Gastrocnemius medialis (tissue), 4 donors: ENCODE results near the gene TMIGD1. TPM values are rescaled to one million over a fixed set of nuclear protein-coding genes. Genes with fewer than 3 reads are reported as not detected.

Experiments used
- ATAC-seq, 2 donors: fragments of 150-250 bp; one replicate each; pipeline ENCODE4 v1.9.1; 2016
- DNase-seq, 2 donors: peaks; one replicate each; pipeline ENCODE4 v3.0.0-alpha.2; 2019
- H3K27ac ChIP-seq, 4 donors: fragments of 200-600 bp; sonication (generic); 1 replicate in 1 of 4; 2 replicates in 3 of 4; pipeline ENCODE4 v1.5.1; 2016 to 2018; ENCODE audit warnings: mild to moderate bottlenecking in 2 of 4, moderate library complexity in 1 of 4
- H3K27me3 ChIP-seq, 3 donors: fragments of 200-600 bp; sonication (generic) in 2 of 3; 1 replicate in 1 of 3; 2 replicates in 2 of 3; pipeline versions ENCODE4 v1.5.1 to v1.6.0; 2016 to 2019; ENCODE audit warnings: mild to moderate bottlenecking in 1 of 3, moderate library complexity in 1 of 3
- H3K36me3 ChIP-seq, 2 donors: fragments of 200-600 bp; sonication (generic) in 1 of 2; one replicate each; pipeline ENCODE4 v1.5.1; 2017 to 2018
- H3K4me1 ChIP-seq, 2 donors: fragments of 200-600 bp; sonication (generic) in 1 of 2; one replicate each; pipeline ENCODE4 v1.5.1; 2016 to 2017; ENCODE audit warnings: mild to moderate bottlenecking in 2 of 2
- H3K4me3 ChIP-seq, 4 donors: fragments of 200-600 bp; sonication (generic) in 3 of 4; 1 replicate in 1 of 4; 2 replicates in 3 of 4; pipeline ENCODE4 v1.5.1; 2016 to 2019; ENCODE audit warnings: mild to moderate bottlenecking in 2 of 4
- H3K9me3 ChIP-seq, 3 donors: fragments of 200-600 bp; sonication (generic) in 2 of 3; 1 replicate in 1 of 3; 2 replicates in 2 of 3; pipeline ENCODE4 v1.5.1; 2016 to 2019
- POLR2A ChIP-seq, 2 donors: fragments of 450-650 bp; IDR thresholded peaks; one replicate each; pipeline ENCODE4 v1.6.1; 2017; ENCODE audit warnings: antibody characterized with exemption in 2 of 2, mild to moderate bottlenecking in 2 of 2, moderate library complexity in 2 of 2
- in situ Hi-C, 4 donors: fragments of 200-750 bp; cut with MboI; loops; one replicate each; pipeline versions ENCODE4 v1.15.0 to v1.8.0; 2017; ENCODE audit warnings: low sequenced_read_pairs in 4 of 4
- intact Hi-C: fragments of 100-400 bp; cut with DNase I; formaldehyde crosslinking; loops from one replicate; pipeline ENCODE4 v1.15.1; 2023; ENCODE audit warnings: low total_unique reads
- total RNA-seq, 4 donors: library from RNA; depleted of rRNA; stranded (reverse); fragments of >200 nt; gene quantifications; one replicate each; pipeline versions ENCODE4 v1.1.0 to v1.2.3, GENCODE V29; 2016
- TF ChIP-seq, protein P1 (sequence below), 5 experiments: fragments of 450-650 bp in 3 of 5; fragments of 200-600 bp in 2 of 5; sonication (generic) in 2 of 5; IDR thresholded peaks in 4 of 5; conservative IDR thresholded peaks in 1 of 5; 1 replicate in 4 of 5; 2 replicates in 1 of 5; pipeline ENCODE4 v1.5.1; 2016 to 2019; ENCODE audit warnings: antibody characterized with exemption in 5 of 5, mild to moderate bottlenecking in 3 of 5, moderate library complexity in 3 of 5

Gene TMIGD1
- total RNA-seq, 4 donors from 2014 or later: 0.68 TPM; not detected in 3

DNA sequence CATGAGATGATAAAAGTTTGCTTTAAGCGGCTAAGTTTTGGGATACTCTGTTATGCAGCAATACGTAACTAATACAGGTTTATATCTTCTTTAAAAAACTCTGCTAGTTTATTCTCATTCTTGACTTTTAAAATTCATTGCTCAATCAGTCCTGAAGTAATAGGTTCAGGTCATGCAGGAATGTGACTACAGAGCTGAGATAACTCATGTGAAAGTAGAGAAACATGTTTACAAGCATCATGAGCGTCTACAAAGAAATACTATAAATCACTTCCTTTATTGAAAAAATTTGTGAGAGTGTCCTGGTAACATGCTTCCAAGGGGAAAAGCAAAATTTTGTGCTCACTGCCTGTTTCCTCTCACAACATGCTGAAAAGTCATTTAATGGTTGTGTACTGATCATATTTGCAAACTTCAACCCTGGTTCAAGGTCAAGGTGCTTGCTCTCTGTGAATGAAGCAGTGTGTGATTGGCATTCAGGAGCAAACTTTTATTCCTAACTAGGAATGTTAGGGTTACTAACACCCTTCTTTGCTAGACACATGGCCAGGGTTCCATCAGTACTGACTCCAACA, 12.5 kb upstream of the TMIGD1 start:
- no peak for DNase-seq
- Histone ChIP-seq H3K4me1 (peaks cover 0 to 14% of the 10 kb centered on the region in 2 donors), H3K36me3 (no peaks in the 10 kb centered on the region), H3K27me3 (no peaks in the 10 kb centered on the region), H3K4me3 (no peak overlapping the region), H3K27ac (peak overlapping the region in 3 of 4 donors; percentile 61 to 75 (median 67)), H3K9me3 (no peaks in the 10 kb centered on the region)
- no peak for ATAC-seq
- TF ChIP-seq POLR2A (IDR thresholded peaks at IDR 0.05): no peak
- TF ChIP-seq, protein P1, sequence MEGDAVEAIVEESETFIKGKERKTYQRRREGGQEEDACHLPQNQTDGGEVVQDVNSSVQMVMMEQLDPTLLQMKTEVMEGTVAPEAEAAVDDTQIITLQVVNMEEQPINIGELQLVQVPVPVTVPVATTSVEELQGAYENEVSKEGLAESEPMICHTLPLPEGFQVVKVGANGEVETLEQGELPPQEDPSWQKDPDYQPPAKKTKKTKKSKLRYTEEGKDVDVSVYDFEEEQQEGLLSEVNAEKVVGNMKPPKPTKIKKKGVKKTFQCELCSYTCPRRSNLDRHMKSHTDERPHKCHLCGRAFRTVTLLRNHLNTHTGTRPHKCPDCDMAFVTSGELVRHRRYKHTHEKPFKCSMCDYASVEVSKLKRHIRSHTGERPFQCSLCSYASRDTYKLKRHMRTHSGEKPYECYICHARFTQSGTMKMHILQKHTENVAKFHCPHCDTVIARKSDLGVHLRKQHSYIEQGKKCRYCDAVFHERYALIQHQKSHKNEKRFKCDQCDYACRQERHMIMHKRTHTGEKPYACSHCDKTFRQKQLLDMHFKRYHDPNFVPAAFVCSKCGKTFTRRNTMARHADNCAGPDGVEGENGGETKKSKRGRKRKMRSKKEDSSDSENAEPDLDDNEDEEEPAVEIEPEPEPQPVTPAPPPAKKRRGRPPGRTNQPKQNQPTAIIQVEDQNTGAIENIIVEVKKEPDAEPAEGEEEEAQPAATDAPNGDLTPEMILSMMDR (IDR thresholded peaks at IDR 0.05 in 4 of 5, conservative IDR thresholded peaks at IDR 0.05 in 1 of 5): no peak
- in situ Hi-C loops (no loop called here), intact Hi-C loops (no loop called here)

DNA sequence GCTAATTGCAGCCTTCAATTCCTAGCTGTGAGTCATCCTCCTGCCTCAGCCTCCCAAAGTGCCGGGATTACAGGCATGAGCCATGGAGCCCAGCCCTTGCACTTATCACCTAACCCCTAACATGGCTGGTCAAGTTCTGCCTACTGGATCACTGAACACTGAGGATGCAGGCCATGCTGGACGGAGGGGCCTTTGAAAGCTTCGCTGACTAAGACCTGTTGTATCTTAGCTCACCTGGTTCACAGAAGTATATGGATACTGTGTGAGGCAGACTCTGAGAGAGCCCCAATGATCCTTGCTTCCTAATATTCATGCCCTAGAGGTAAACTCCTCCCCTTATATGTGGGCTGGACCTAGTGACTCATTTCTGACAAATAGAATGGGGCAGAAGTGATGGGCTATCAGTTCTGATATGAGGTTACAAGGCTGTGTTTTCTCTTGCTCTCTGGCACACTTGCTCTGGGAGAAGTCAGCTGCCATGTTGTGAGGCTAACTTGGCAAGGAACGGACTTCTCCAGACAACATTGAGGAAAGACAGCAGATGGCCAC, 11.7 kb upstream of the TMIGD1 start:
- in situ Hi-C loops: no loop called here

DNA sequence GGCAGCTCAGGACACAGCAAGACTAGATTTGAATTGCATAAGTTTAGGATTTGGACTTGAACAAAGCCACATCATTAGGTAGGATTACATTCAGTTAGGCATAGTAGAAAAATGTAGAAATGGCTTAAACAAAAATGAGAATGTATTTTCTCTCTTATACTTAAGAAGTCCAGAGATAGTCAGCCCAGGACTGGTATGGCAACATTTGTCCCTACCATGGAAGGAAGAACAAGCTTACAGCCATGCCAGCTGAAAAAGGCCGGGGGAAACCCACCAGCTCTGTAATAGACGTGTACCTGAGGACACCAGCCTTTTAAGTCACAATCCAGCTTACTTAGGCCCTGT, 11.2 kb upstream of the TMIGD1 start:
- no peak for TF ChIP-seq POLR2A (IDR thresholded peaks at IDR 0.05)
- TF ChIP-seq, protein P1 (IDR thresholded peaks at IDR 0.05 in 4 of 5, conservative IDR thresholded peaks at IDR 0.05 in 1 of 5): no peak
- Histone ChIP-seq H3K27me3 (no peaks in the 10 kb centered on the region), H3K4me3 (no peak overlapping the region), H3K4me1 (peaks cover 0 to 14% of the 10 kb centered on the region in 2 donors), H3K36me3 (no peaks in the 10 kb centered on the region), H3K9me3 (no peaks in the 10 kb centered on the region), H3K27ac (peak overlapping the region; percentile 48 to 75 (median 64))
- in situ Hi-C loops: no loop called here
- intact Hi-C loops: no loop called here
- no peak for DNase-seq
- no peak for ATAC-seq

More for the DNA sequence above, 11.7 kb upstream of the TMIGD1 start:
- Histone ChIP-seq H3K4me3 (no peak overlapping the region), H3K27me3 (no peaks in the 10 kb centered on the region), H3K9me3 (no peaks in the 10 kb centered on the region), H3K27ac (peak overlapping the region; percentile 48 to 75 (median 64)), H3K4me1 (peaks cover 0 to 14% of the 10 kb centered on the region in 2 donors), H3K36me3 (no peaks in the 10 kb centered on the region)
- DNase-seq (no peak), ATAC-seq (no peak)
- TF ChIP-seq, protein P1 (IDR thresholded peaks at IDR 0.05 in 4 of 5, conservative IDR thresholded peaks at IDR 0.05 in 1 of 5): no peak
- no peak for TF ChIP-seq POLR2A (IDR thresholded peaks at IDR 0.05)
- intact Hi-C loops: no loop called here

DNA sequence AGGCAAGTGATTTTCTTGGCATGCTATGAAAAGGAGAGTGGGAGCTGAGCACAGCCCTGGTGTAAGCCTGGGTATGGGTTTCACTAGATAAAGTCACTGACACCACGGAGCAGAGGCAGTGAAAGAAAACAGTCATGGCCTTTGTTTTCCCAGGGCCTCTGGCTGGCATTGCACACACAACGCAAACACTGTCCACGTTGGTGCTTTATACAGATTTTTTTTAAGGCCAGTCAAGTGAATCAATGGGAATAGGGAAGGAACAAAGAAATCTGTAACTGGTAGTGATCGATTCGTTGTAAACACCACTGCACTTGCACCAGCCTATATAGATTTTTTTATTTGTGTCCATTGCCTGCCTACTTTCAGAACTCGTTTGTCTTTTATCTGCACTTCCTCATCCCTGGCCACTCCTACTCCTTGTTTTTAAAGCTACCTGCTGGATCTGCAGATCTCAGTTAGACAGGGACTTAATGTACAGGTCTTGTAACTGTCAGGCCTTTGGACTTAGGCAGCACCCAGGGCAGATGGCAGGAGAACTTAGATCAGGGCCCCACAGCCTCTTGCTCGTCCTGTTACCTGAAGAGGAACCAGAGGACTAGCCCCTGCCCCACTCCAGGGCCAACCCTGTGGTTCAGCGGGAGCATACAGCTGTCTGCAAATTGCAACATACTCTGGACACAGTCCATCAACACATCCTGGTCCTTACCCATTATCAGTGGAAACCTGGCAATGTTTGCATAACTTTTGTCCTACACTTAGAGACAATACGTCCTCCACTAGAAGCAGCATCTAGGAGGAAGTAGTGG, 10.6 kb upstream of the TMIGD1 start:
- DNase-seq (peak in 1 of 2 donors; percentile 14), ATAC-seq (peak; percentile 67 to 73)
- TF ChIP-seq, protein P1 (IDR thresholded peaks at IDR 0.05 in 4 of 5, conservative IDR thresholded peaks at IDR 0.05 in 1 of 5): no peak
- TF ChIP-seq POLR2A (IDR thresholded peaks at IDR 0.05): no peak
- no peak overlapping the region for H3K4me3 ChIP-seq
- H3K27me3 ChIP-seq: no peaks in the 10 kb centered on the region
- no peaks in the 10 kb centered on the region for H3K36me3 ChIP-seq
- H3K9me3 ChIP-seq: no peaks in the 10 kb centered on the region
- intact Hi-C loops (no loop called here), in situ Hi-C loops (no loop called here)
- peak overlapping the region in 3 of 4 donors; percentile 23 to 75 (median 67) for H3K27ac ChIP-seq
- peaks cover 0 to 17% of the 10 kb centered on the region in 2 donors for H3K4me1 ChIP-seq
